Measurements from ENCODE around the gene HRC.
A peak's percentile ranks its signal among the peaks of the same experiment; 100 is the strongest.
"Not testable (repeated sequence)": the region's sequence is repeated elsewhere in the genome, so short reads cannot be mapped to it uniquely, and the experiment has no call there.

The HRC gene

DNA sequence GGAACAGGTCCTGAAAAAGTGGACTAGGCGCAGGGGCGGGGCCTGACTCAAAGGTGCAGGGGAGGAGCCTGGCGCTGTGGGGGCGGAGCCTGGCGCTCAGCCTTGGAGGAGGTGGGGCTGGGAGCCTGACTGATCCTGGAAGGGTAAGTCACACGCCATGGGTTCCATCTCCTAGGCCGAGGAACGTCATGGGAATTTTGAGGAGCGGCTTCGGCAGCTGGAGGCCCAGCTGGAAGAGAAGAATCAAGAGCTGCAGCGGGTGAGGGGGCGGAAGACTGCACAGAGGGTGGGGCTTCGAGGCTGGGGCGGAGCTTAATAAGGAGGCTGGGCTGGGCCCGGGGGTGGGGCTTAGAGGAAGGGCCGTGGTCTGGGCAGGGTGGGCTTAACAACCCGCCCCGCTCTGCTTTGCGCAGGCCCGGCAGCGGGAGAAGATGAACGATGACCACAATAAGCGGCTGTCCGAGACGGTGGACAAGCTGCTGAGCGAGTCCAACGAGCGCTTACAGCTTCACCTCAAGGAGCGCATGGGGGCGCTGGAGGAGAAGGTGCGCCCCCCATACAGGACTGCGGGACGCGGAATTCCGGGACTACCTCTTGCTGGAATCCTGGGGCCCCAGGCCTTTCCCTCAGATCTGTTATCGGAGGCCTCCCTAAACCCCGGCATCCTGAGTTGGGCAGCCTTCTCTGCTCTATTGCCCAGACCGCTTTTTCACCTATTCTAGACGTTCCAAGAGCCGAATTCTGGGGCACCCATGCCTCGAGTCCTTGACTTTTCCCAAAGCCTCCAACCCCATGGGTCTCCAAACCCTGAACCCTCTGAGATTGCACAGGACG is 21.4 kb downstream of the HRC start:
- no peak for DNase-seq

DNA sequence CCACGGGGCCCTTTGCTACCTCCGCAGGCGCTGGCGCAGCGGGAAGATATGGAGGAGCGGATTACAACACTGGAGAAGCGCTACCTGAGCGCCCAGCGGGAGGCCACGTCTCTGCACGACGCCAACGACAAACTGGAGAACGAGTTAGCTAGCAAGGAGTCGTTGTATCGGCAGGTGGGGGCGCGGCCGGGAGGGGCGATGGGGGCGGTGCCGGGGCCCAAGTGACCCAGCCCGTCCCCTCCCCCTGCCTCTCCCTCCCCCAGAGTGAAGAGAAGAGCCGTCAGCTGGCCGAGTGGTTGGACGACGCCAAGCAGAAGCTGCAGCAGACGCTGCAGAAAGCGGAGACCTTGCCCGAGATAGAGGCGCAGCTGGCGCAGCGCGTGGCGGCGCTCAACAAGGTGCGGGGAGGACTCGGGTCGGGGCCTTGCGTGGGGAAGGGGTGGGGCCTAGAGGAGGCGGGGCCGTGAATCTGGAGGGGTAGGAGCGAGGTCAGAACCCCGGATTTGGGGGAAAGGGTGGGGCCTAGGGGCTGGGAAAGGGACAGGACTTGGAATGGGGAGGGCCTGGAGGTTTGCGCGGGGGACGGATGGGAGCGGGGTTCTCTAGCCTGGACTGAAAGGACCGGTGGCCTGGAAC is 22.1 kb downstream of the HRC start:
- no peak for DNase-seq

- no peak for DNase-seq
Observed at GRCh38 chr19:49130325-49130724, 24.9 kb downstream of the HRC start.

- no peak for DNase-seq
Observed at GRCh38 chr19:49129238-49129583, 26.0 kb downstream of the HRC start.

DNA sequence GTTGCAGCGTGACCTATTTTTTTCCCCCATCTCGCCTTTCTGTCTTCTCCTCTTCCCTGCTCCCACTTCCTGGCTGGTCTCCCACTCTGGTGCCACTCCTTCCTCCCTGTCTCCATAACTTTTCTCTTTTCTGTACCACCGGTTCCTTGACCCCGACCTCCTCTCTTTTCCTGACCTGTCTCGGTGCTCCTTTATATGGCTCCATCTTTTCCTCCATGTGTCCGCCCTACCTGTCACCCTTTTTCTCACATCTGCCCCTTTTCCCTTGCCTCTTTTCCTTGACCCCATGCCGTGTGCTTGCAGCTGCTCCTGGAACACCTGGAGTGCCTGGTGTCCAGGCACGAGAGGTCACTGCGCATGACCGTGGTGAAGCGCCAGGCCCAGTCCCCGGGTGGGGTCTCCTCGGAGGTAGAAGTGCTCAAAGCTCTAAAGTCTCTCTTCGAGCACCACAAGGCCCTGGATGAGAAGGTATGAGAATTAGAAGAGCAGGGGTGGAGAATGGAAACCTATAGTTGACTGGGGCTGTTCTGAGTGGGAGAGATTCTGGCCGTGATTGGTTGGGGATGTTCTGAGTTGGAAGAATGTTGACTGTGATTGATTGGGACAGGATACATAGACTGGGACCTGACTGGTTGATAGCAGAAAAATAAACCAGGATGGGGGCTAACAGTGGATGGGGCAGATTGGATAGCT is 26.5 kb downstream of the HRC start:
- DNase-seq, result no peak

DNA sequence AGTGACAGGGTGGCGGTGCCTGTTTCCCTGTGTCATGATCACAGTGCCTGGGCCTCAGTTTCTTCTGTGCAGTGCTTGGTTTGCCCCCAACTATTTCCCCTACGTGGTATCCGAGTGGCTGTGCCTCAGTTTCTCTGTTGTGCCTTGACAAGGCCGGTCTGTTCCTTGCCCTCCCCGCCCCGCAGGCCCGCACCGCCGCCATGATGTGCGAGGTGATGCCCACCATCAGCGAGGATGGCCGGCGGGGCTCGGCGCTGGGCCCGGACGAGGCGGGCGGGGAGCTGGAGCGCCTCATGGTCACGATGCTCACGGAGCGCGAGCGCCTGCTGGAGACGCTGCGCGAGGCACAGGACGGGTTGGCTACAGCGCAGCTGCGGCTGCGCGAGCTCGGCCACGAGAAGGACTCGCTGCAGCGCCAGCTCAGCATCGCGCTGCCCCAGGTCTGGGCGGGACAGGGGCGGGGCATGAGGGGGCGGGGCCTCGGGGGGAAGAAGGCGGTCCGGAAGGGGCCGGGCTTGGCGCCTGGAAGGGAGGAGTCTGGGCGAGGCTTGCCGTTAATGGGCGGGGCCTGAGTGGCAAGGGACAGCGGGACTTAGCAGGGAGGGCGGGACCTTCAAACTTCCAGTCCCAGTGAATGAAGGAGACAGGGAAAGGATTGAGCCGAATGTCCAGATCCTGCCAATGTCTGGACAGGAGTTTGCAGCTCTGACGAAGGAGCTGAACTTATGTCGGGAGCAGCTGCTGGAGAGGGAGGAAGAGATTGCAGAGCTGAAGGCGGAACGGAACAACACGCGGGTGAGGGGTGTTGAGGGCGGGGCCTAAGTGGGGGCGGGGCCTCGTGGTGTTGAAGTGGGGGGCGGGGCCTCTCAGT is 27.3 kb downstream of the HRC start:
- DNase-seq, result peak; percentile 94

DNA sequence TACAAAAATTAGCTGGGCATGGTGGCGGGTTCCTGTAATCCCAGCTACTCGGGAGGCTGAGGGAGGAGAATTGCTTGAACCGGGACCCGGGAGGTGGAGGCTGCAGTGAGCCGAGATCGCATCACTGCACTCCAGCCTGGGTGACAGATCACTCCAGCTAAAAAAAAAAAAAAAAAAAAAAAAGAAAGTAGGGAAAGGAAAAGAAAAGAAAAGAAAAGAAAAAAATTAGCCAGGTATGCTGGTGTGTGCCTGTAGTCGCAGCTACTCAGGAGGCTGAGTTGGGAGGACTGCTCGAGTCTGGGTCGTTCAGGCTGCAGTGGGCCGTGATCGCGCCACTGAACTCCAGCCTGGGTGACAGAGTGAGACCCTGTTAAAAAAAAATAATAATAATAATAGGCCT is 28.0 kb downstream of the HRC start:
- DNase-seq, result not testable (repeated sequence)

GRCh38 chr19:49126575-49126974 is 28.6 kb downstream of the HRC start:
- DNase-seq, result no peak

GRCh38 chr19:49125025-49125731 is 30.0 kb downstream of the HRC start:
- DNase-seq, result no peak

GRCh38 chr19:49123285-49123684 is 31.9 kb downstream of the HRC start:
- not testable (repeated sequence) for DNase-seq

GRCh38 chr19:49121841-49122240 is 33.4 kb downstream of the HRC start:
- DNase-seq, result not testable (repeated sequence)

- no peak for DNase-seq
Observed at GRCh38 chr19:49120868-49121267, 34.3 kb downstream of the HRC start.

DNA sequence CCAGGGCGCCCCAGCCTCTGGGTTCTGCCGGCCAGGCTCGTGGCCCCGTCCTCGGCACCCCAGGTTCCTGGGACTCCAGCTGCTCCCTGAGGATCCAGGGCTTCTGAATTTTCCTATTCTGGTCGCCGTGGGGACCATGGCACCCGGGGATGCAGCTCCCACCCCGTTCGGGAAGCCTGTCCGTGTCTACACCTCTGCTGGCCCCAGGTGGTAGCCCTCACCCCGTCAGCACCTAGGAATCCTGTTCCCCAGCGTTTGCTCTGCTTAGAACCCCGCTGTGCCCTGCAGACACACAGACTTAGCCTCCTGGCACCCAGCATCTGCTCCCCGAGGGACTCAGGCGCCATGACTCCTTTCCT is 34.9 kb downstream of the HRC start:
- DNase-seq, result no peak

DNA sequence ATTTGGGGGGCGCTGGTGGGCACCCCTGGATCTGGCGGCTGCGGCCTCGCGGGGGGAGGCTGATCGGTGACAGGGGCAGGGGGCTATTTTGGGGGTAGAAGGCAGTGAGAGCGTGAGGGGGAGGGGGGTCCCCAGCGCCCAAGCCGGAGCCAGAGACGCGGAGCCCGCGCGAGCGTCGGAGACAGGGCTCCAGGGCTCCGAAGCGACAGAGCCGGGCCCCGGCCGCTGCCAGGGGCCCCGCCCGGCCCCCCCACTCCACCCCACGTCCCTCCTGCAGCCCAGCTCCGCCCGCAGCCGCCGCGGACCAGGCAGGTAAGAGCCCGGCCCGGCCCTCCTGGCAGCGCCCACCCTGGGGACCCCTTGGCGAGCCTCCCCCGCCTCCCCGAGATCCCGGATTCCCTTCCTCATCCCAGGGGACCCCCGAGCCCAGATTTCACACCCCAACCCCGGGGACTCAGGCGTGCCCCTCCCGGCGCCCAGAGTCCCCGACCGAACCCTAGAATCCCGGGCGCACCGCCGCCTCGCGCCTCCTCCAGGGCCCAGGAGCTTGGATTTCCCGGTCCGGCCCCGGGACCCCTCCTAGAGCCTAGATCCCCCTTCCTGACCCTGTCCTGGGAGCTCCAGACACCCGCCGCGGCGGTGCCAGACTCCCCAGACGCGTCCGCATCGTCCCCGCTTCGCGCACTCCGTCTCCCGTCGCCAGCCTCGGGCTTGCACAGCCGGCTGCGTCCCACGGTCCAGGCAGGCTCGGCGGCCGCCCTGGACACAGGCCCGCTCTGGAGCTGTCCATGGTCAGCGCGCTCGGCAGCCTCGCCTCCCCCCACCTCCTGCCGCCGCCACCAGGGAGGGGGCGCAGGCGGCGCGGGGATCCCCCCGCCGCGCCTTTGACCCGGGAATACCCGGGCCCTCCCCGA is 35.5 kb downstream of the HRC start, which contains the start of gene PPFIA3:
Gene PPFIA3 (plus strand): TSS at position 134 of the 914 bp plus-strand sequence. CDS start 8,330 bp downstream, outside the sequence.
- DNase-seq, result no peak

DNA sequence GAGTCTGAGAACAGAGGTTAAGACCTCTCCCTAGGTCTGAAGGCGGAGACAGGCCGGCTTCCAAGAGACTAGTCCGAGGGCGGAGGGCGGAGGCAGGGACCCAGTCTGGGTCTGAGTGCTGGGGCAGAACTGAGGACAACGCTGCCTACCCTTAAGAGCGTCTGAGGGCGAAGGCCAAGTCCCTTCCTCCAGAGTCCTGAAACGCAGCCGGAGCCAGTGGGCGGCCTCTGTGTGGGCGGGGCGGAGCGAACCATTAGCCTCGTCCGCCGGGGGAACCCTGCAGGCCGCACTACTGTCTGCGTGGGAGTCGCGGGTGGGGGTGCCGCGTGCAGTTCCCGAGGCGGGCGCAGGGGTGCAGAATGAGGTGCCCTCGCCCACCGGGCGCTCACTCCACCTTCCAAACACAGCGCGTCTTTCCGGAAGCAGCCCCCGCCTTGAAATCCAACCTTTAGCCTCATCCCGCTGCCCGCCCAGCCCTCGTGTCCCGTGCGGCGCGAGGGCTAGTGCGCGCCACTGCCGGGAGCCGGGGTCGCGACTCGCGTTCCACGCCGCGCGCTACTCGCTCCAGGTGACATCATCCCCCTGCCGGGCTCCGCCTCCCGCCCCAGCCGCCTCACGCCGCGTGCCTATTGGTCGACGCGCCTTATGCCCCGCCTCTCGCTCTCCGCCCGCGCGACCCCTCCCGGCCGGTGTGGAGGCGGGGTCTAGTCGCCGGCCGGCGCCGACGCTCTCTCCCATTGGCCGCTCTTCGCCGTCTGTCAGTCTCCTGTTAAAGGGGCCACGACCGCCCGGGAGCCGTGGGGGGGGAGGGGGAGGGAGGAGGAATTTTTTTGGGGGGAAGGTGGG is 36.4 kb downstream of the HRC start, which contains the start of gene C19orf73:
Gene C19orf73 (minus strand): TSS at position 579 of the 846 bp plus-strand sequence. CDS start 121 bp downstream, at position 458.
- peak; percentile 91 for DNase-seq

DNA sequence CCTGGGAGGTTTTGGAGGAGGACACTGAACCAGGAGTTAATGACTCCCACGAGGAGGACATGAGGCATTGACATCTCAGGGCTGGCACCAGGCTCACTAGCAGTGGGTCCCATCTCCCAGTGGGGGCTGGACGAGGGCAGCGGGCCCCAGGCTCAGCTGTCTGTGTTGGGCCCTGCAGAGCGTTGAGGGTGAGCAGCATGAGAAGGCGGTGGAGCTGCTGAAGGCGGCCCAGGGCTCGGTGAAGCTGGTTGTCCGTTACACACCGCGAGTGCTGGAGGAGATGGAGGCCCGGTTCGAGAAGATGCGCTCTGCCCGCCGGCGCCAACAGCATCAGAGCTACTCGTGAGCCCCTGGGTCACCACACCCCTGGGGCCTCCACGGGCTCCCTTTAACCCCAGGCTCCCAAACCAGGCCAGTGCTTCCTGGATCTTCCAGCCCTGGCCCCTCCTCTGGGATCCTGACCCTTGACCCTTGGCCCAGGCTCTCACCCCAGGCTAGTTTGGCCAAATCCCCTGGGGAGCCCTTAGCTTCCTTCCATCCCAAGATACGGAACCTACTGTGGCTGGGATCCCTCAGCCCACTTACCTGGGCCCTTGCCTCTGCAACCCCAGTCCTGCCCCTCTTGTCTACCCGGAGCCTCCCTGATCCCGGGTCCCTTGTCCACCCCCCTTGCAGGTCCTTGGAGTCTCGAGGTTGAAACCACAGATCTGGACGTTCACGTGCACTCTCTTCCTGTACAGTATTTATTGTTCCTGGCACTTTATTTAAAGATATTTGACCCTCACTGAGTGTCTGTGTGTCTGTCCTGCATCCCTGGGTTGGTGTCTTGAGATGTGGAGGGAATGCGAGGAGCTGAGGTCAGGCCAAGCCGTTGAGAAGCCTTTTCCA is 37.3 kb downstream of the HRC start:
- DNase-seq, result no peak

DNA sequence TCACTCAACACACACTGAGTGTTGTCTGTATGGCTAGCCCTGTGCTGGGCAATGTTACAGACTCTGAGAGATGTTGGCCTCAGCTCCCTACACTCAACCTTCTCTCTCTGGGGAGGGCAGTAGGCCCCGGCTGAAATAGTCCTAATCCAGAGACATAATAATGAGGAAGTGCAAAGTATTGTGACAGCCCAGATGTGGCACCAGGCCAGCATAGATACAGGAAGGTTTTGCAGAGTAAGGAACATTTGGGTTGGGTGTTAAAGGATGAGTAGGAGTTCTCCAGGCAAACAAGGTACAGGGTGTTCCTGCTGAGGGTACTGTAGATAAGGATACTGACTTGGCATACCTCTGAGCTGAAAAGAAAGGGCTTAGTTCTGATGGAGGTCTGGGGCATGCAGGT is 38.7 kb downstream of the HRC start:
- DNase-seq, result no peak

- peak; percentile 16 for DNase-seq
Observed at GRCh38 chr19:49114630-49115363, 40.4 kb downstream of the HRC start.

All from NCI-H1092 treated with DMSO at 0.1 percent for 48 hours (cell line).